HG02943 (cell line): Measurements from ENCODE around the gene GET4.

Experiments
- ATAC-seq: cut with Tn5 transposase; IDR thresholded peaks from one replicate; pipeline ENCODE4 v1.9.1; 2021; ENCODE audit warnings: mild to moderate bottlenecking, low read depth, moderate library complexity; ENCODE audit not compliant: unreplicated experiment

GET4 gene

GRCh38 chr7:884191-885003 is 8.0 kb downstream of the GET4 start:
- no peak for ATAC-seq

GRCh38 chr7:885261-885892 is 9.0 kb downstream of the GET4 start:
- no peak for ATAC-seq

- no peak for ATAC-seq
These were observed 9.7 kb downstream of the GET4 start for GRCh38 chr7:885893-886625.

GRCh38 chr7:886626-887487 is 10.5 kb downstream of the GET4 start:
- ATAC-seq = no peak

GRCh38 chr7:887488-887820 is 11.1 kb downstream of the GET4 start:
- ATAC-seq = no peak

GRCh38 chr7:888081-889024 is 12.0 kb downstream of the GET4 start:
- no peak for ATAC-seq

GRCh38 chr7:889025-889390 is 12.7 kb downstream of the GET4 start:
- no peak for ATAC-seq

GRCh38 chr7:889391-889790 is 13.0 kb downstream of the GET4 start:
- ATAC-seq = no peak

GRCh38 chr7:890868-891267 is 14.5 kb downstream of the GET4 start:
- no peak for ATAC-seq

- ATAC-seq = no peak
These were observed 14.9 kb downstream of the GET4 start for GRCh38 chr7:891291-891690.

- no peak for ATAC-seq
These were observed 15.5 kb downstream of the GET4 start for GRCh38 chr7:891805-892204.

- ATAC-seq = no peak
These were observed 16.6 kb downstream of the GET4 start for GRCh38 chr7:892648-893593.

- no peak for ATAC-seq
These were observed 17.3 kb downstream of the GET4 start for GRCh38 chr7:893686-894085.

GRCh38 chr7:894164-894867 is 18.0 kb downstream of the GET4 start:
- no peak for ATAC-seq

- ATAC-seq = no peak
These were observed 18.6 kb downstream of the GET4 start for GRCh38 chr7:894927-895450.

GRCh38 chr7:895451-896052 is 19.2 kb downstream of the GET4 start:
- no peak for ATAC-seq

- ATAC-seq = no peak
These were observed 20.2 kb downstream of the GET4 start for GRCh38 chr7:896346-897075.
